Peyer's patch (tissue), 4 donors: ENCODE data around the gene MAST4.

Source experiments
- POLR2A ChIP-seq, 2 donors: fragments of 450-650 bp; IDR thresholded peaks; one replicate each; pipeline ENCODE4 v1.5.1; 2017; ENCODE audit warnings: antibody characterized with exemption in 2 of 2, mild to moderate bottlenecking in 2 of 2, moderate library complexity in 2 of 2
- TF ChIP-seq, protein P1 (sequence below), 6 experiments: fragments of 450-650 bp in 4 of 6; fragments of 200-600 bp in 2 of 6; sonication (generic) in 1 of 6; IDR thresholded peaks; one replicate each; pipeline ENCODE4 v1.5.1; 2017 to 2019; ENCODE audit warnings: antibody characterized with exemption in 6 of 6, mild to moderate bottlenecking in 3 of 6, moderate library complexity in 1 of 6

DNA sequence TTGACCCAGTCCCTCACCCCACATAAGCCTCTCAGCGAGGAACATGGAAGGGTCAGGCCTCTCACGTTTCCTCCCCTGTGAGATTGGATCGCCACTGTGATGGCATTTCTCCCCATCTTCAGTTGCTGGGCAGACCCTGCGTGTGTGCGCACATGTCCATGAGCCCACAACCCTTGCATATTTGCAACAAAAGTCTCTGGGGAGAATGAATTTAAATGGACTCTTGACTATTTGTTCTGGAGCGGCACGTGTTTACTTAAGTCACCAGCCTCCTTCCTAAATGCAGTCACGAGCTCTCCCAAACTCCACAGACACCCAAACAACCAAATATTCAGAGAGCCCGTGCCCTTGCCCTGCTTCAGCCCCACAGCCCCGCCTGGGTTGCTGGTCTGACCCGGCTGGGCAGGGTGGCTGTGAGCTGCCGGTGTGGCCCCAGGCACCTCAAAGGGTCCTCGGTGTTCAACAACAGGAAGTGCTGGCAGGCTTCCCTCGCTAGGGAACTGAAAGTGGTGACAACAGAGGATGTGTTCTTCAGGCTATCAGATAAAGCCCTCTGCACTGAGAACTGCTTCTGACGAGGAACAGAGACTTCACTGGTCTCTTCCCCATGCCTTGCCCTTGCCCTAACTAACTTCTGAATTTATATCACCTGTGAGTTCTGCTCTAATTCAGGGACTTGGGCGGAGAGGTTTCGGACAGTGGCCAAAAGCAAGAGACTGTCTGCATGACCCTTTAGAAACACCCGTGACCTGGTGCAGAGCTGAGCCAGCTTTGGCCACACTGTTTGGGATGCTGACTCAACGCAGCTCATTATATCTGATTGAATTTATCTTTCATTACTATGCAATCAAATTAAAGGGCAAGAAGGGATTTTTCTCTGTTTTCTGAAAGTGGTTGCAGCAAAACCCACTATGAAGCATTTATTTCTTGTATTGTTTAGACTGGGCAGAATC lies 619.6 kb downstream of the MAST4 start:
- TF ChIP-seq, protein P1, sequence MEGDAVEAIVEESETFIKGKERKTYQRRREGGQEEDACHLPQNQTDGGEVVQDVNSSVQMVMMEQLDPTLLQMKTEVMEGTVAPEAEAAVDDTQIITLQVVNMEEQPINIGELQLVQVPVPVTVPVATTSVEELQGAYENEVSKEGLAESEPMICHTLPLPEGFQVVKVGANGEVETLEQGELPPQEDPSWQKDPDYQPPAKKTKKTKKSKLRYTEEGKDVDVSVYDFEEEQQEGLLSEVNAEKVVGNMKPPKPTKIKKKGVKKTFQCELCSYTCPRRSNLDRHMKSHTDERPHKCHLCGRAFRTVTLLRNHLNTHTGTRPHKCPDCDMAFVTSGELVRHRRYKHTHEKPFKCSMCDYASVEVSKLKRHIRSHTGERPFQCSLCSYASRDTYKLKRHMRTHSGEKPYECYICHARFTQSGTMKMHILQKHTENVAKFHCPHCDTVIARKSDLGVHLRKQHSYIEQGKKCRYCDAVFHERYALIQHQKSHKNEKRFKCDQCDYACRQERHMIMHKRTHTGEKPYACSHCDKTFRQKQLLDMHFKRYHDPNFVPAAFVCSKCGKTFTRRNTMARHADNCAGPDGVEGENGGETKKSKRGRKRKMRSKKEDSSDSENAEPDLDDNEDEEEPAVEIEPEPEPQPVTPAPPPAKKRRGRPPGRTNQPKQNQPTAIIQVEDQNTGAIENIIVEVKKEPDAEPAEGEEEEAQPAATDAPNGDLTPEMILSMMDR (IDR thresholded peaks at IDR 0.05) = no peak
- peak; percentile 18 to 38 for TF ChIP-seq POLR2A (IDR thresholded peaks at IDR 0.05)
